GM18951 (cell line): ENCODE results near the gene CLIC1.

Source experiments
- POLR2A ChIP-seq: IDR thresholded peaks from 4 replicates; pipeline ENCODE4 v1.6.1; 2011; ENCODE audit warnings: mild to moderate bottlenecking; ENCODE audit not compliant: insufficient read length, insufficient read depth; ENCODE audit errors: extremely low read depth
- in situ Hi-C: fragments of 300-500 bp; cut with MboI; formaldehyde crosslinking; loops from one replicate; pipeline ENCODE4 v1.12.0; 2022; ENCODE audit warnings: low sequenced_read_pairs, mixed read lengths, inconsistent platforms; ENCODE audit not compliant: unreplicated experiment

Gene CLIC1

DNA sequence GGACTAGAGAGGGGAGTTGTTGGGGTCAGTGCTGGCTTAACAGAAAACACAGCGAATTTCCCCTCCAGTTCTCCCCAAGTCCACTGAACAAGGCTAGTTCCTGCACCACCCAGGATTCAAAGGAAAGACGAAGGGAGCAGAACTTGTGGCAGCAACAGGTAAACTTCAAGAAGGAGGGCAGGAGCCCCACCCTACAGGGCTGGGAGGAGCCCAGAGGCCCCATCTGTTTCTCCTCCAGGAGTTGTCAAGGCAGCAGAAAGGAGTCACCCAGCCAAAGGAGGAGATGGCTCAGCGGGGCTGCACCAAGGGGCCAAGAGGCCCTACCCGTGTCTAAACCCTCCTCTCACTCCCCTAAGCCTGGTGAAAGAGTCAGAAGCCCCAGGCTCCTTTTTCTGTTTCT is 27.9 kb upstream of the CLIC1 start:
- no peak for TF ChIP-seq POLR2A
- in situ Hi-C loops: no loop called here

DNA sequence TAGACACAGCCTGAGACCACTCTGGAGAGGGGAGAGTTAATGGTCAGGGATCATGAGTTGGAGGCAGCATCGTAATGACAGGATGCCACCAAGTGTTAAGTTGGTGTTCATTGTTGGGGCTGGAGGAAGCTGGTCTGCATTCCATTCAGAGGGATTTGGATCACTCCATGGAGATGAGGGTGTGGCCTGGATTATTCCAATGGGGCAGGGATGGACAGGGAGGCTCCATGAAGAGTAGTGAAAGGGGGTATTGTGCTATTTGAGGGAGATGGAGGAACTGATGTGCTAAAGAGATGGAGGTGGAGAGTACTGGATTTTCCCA is 27.2 kb upstream of the CLIC1 start:
- no peak for TF ChIP-seq POLR2A
- in situ Hi-C loops: no loop called here

DNA sequence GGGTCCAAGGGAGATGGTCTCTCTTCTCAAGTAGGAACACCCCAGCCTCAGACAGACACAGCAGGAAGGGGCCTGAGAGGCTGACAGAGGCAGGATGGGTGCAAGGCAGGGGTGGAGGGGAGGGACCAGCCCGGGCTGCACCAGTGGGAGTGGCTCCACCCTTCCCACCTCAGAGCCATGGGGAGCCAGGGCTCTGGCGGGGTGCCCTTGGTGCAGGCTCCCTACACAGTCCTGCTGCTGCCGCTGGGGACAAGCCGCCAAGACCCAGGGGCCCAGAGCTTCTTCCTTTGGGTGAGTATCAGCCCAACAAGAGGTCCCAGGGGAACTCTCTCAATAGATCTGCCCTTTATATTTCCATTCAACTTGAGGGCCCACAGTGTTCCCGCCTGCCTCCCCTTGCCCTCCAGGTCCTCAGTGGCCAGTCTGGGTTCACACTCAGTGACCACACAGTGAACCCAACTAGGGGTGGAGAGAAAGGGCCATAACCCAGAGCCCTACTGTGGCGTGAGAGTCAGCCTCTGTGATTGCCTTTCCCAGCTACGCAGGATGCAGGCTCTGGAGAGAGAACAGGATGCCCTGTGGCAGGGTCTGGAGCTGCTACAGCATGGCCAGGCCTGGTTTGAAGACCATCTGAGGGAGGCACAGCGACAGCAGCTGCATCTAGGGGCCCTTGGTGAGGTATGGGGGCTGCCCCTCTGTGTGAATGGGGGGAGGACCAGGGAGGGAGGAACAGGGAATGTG is 26.7 kb upstream of the CLIC1 start:
- in situ Hi-C loops: no loop called here
- no peak for TF ChIP-seq POLR2A

DNA sequence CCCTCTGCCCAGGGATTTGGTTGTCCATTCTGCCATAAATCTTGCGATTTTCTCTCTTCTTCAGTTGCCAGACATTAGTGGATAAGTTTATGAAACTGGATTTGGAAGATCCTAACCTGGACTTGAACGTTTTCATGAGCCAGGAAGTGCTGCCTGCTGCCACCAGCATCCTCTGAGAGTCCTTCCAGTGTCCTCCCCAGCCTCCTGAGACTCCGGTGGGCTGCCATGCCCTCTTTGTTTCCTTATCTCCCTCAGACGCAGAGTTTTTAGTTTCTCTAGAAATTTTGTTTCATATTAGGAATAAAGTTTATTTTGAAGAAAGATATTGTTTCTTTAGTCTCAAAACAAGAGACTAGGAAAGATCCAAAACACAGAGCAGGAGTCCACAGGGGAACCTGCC is 26.0 kb upstream of the CLIC1 start, which contains the start of gene SAPCD1:
TSS of gene SAPCD1 (plus strand) at position 301 of the 400 bp plus-strand sequence. CDS start 399 bp downstream, outside the sequence.
- in situ Hi-C loops: no loop called here

DNA sequence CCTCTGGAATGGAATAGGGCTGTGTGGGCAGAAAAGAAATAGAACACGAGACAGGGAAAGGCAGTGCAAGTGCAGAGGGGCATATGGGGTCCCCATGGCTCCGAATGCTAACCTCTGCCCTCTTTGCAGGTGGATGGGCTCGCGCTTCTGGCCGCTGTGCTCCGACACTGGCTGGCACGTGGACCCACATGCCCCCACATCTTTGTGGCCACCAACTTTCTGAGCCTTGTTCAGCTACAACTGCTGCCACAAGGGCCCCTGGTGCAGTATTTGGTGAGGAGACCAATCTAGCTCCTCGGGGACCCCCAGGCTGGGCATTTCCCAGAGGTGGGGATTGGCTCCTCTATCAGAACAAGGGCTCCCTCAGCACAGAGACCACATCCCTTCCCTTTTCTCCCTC is 25.0 kb upstream of the CLIC1 start:
- no peak for TF ChIP-seq POLR2A

More for the DNA sequence above, 26.0 kb upstream of the CLIC1 start, which contains the start of gene SAPCD1:
- no peak for TF ChIP-seq POLR2A

DNA sequence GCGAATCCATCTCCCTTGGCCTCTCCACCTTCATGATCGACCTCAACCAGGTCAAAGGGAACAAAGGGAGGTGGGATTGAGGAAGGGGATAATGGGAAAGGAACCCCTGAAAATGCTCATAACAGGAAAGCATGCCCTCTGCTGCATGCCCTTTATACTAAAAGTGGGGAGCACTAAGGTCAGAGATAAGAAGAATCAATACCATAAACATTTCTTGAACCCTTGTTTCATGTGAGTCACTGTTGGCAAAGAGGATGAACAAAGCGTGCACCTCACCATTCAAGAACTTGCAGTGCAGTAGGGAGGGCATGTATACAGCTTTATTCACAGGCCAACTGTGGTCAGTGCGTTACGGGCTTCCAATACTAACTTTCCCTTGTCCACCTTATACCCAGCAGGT is 24.5 kb upstream of the CLIC1 start:
- no peak for TF ChIP-seq POLR2A
- in situ Hi-C loops: no loop called here

More for the DNA sequence above, 25.0 kb upstream of the CLIC1 start:
- in situ Hi-C loops: no loop called here

DNA sequence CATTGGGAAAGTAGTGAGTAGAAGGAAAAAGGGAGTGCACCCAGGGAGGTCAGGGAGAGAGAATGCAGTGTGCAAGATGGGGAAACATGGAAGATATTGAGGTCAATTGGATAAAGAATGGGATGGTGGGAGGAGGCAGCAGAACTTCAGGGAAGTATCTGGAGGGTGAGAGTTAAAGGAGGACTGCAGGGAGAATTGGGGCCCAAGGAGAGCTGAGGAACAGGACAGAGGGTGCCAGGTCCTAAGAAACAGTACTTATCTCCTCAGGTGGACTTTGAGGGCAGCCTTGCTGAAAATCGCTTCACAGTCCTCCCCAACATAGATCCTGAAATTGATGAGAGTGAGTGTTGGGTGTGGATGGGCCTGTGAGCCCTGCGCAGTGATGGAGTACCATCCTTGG is 22.0 kb upstream of the CLIC1 start:
- no peak for TF ChIP-seq POLR2A
- in situ Hi-C loops: no loop called here

DNA sequence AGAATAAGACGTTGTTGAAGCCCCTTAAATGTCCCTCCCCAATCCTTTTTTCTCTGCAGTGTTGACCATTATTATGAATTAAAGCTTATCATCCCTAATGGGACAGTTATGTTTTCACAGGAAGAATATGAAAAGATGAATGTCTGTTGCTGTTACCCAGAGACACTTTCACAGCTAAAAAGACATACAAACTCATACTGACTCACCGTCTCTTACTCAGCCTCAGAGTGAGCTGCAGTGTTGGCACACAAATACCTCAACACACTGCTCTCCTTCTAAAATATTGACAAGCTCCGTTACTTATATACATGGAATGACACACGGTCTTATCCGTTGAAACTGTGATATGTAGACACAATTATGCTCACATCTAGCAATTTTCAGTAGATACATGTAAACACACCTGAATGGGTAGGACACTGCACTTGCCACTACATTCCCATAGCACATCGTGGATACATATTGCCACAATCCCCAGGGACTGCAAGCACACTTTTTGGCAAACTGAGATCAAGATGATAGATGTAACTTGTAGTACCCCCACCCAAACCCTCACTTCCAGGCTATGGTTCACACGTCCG is 16.5 kb upstream of the CLIC1 start:
- no peak for TF ChIP-seq POLR2A
- in situ Hi-C loops: no loop called here

DNA sequence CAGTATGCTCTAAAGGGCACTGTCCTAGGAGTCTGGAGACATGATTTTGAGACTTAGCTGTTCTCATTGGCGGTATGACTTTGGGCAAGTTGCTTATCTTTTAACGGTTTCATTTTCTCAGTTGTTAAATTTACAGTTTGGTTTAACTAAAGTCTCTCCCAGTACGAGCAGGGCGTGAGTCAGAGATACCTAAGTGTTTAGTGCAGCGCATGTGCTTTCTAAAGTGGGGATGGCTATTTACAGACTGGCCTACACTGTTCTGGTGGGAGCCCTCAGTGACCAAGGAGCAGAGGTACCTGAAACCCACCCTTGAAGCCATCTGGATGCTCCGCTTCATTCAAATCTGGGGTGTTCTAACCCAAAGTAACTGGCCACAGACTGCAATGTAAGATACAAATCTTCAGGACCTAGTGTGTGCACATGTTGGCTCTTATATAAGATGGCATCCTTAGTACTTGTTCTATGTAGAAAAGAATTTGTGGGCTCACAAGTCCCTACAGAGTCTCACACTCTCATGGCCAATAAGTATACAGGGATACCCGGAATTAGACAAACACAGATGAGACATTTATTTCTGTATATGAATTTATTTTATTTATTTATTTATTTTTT is 14.2 kb upstream of the CLIC1 start:
- TF ChIP-seq POLR2A: no peak
- in situ Hi-C loops: no loop called here

DNA sequence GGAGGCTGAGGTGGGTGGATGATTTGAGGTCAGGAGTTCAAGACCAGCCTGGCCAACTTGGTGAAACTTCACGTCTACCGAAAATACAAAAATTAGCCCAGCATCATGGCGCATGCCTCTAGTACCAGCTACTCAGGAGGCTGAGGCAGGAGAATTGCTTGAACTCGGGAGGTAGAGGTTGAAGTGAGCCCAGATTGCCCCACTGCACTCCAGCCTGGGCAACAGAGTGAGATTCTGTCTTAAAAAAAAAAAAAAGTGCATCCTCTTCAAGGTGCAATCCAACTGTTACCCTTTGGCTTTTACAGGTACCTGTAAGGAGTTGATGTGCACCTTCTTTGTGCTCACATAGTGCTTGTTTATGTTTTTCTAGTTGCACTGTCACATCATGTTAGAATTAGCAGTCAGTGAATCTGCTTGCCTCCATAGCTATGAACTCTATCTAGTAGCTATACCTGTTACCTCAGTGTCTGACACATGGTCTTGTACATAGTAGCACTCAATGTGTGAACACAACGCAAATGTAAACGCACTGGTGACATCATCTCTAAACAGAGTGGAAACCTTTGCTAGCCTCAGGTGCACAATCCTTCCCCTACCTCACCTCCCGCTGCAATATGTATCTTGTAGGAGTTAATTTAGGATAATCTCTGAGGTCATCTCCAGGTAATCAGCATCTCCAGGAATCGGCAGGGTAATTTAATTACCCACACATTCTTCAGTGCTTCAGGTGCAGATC is 13.1 kb upstream of the CLIC1 start:
- no peak for TF ChIP-seq POLR2A
- in situ Hi-C loops: no loop called here

DNA sequence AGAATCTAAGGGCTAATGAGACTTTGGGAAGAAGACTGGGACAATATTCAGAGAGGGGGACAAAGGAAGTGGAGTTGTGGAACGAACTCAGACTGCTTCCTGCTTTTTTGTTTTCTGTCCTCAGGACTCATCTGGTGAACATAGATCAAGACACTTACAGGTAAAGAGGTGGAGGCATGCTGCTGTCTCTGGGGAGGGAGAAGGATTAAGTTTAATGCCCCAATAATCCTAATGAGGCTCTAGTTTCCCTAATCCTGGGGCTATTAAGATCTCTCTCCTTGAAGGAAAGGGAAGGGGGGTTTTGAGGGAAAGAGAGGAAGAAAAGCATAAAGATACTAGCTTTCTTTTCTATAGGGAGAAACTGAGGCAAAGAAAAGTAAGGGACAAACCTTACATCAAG is 8.1 kb upstream of the CLIC1 start:
- TF ChIP-seq POLR2A: no peak
- in situ Hi-C loops: no loop called here

DNA sequence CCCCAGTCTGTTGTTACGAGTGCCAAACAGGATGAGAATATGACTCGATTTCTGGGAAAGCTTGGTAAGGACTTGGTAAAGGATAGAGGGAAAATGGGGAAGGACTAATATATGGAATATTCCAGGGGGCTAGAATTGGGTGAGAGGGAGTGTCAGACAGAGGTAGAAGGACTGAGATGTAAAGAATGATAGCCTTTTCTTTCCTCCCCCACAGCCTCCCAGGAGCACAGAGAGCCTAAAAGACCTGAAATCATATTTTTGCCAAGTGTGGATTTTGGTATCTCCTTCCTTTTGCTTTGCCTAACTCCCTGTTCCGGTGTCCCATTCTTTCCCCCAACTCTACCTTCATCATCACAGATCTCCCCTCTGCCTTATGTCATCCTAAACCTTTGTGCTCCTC is 6.6 kb upstream of the CLIC1 start:
- no peak for TF ChIP-seq POLR2A
- in situ Hi-C loops: no loop called here

DNA sequence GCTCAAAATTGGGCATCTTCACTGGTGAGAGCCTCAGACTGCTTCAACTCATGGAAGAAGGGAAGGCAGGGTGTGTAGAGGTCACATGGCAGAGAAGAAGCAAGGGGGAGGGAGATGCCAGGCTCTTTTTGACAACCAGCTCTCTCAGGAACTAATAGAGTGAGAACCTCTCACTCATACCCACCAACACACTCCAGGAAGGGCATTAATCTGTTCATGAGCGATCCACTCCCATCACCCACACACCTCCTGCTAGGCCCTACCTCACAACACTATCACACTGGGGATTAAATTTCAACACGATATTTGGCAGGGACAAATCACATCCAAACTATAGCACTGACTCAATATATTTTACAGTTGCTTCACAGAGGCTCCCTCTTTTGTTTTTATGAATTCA is 5.5 kb upstream of the CLIC1 start:
- TF ChIP-seq POLR2A: no peak
- in situ Hi-C loops: no loop called here
